ENCODE data around the gene CENPS. TPM values are rescaled to one million over a fixed set of nuclear protein-coding genes. Genes with fewer than 3 reads are reported as not detected.

The CENPS gene
- total and polyA plus RNA-seq, 2 of the 13 experiments (the other 11 are each of a cell fraction or from before 2014, with no cell fraction given): 3.3 to 22.0 TPM

DNA sequence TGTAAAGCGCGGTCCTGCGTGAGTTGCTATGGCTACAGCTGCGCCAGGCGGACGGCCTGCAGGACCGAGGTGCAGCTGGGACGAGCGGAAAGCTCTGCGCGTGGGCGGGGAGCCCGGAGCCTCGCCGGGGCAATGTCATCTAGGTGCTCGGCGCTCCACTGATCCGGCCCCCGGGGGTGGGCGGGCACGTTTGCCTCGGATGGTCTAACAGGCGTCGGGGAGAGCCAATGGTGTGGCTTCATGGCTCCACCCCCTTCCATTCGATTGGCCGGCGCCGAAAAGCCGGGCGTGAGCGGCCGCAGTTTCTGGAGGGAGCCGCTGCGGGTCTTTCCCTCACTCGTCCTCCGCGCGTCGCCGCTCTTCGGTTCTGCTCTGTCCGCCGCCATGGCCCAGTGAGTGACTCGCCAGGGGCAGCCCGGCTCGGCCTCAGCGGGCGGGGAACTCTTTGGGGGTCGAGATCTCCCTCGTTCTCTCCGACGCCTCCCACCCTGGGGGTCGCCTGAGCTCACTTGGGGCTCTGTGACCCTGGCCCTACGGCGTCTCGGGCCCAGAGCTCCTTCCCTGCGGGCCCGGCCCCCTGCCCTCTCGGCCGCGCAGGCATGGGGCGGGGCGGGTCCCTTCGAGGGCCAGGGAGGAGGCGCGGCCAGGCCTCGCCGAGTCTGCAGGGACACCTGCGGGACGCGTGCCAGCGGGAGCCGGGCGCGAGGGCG lies 31.3 kb upstream of the CENPS start, which contains the start of gene PGD (continued):
- TF ChIP-seq ZNF609 (CRISPR knock-in tag; IDR thresholded peaks at IDR 0.05; ENCODE audit: borderline replicate concordance) (peak; percentile 75), ZNF570 (CRISPR knock-in tag; IDR thresholded peaks at IDR 0.05; ENCODE audit: borderline replicate concordance) (0 out of 2 replicates have a peak, but pooled peaks have one; percentile 21), BCL6 (CRISPR knock-in tag; IDR thresholded peaks at IDR 0.05) (0 out of 2 replicates have a peak, but pooled peaks have one; percentile 30), ZNF121 (CRISPR knock-in tag; IDR thresholded peaks at IDR 0.05) (peak; percentile 83), RNF2 (conservative IDR thresholded peaks at IDR 0.05; ENCODE audit: low read depth) (peak; percentile 91), CAMTA2 (CRISPR knock-in tag; IDR thresholded peaks at IDR 0.05; ENCODE audit: borderline replicate concordance) (peak; percentile 89), ZNF777 (CRISPR knock-in tag; IDR thresholded peaks at IDR 0.05) (peak; percentile 70), ZSCAN25 (CRISPR knock-in tag; IDR thresholded peaks at IDR 0.05) (peak; percentile 58; the same call in 1 of the 2 replicates), ZNF788 (CRISPR knock-in tag; IDR thresholded peaks at IDR 0.05; ENCODE audit: borderline replicate concordance) (peak; percentile 91), ZNF432 (CRISPR knock-in tag; IDR thresholded peaks at IDR 0.05; ENCODE audit: borderline replicate concordance) (no peak), ZNF34 (CRISPR knock-in tag; IDR thresholded peaks at IDR 0.05; ENCODE audit: borderline replicate concordance) (0 out of 2 replicates have a peak, but pooled peaks have one; percentile 72)
- TF ChIP-seq, protein P1, sequence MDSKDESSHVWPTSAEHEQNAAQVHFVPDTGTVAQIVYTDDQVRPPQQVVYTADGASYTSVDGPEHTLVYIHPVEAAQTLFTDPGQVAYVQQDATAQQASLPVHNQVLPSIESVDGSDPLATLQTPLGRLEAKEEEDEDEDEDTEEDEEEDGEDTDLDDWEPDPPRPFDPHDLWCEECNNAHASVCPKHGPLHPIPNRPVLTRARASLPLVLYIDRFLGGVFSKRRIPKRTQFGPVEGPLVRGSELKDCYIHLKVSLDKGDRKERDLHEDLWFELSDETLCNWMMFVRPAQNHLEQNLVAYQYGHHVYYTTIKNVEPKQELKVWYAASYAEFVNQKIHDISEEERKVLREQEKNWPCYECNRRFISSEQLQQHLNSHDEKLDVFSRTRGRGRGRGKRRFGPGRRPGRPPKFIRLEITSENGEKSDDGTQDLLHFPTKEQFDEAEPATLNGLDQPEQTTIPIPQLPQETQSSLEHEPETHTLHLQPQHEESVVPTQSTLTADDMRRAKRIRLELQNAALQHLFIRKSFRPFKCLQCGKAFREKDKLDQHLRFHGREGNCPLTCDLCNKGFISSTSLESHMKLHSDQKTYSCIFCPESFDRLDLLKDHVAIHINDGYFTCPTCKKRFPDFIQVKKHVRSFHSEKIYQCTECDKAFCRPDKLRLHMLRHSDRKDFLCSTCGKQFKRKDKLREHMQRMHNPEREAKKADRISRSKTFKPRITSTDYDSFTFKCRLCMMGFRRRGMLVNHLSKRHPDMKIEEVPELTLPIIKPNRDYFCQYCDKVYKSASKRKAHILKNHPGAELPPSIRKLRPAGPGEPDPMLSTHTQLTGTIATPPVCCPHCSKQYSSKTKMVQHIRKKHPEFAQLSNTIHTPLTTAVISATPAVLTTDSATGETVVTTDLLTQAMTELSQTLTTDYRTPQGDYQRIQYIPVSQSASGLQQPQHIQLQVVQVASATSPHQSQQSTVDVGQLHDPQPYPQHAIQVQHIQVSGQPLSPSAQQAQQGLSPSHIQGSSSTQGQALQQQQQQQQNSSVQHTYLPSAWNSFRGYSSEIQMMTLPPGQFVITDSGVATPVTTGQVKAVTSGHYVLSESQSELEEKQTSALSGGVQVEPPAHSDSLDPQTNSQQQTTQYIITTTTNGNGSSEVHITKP (CRISPR knock-in tag; IDR thresholded peaks at IDR 0.05; ENCODE audit: low read depth): 0 out of 2 replicates have a peak, but pooled peaks have one; percentile 58
- TF ChIP-seq, protein P2, sequence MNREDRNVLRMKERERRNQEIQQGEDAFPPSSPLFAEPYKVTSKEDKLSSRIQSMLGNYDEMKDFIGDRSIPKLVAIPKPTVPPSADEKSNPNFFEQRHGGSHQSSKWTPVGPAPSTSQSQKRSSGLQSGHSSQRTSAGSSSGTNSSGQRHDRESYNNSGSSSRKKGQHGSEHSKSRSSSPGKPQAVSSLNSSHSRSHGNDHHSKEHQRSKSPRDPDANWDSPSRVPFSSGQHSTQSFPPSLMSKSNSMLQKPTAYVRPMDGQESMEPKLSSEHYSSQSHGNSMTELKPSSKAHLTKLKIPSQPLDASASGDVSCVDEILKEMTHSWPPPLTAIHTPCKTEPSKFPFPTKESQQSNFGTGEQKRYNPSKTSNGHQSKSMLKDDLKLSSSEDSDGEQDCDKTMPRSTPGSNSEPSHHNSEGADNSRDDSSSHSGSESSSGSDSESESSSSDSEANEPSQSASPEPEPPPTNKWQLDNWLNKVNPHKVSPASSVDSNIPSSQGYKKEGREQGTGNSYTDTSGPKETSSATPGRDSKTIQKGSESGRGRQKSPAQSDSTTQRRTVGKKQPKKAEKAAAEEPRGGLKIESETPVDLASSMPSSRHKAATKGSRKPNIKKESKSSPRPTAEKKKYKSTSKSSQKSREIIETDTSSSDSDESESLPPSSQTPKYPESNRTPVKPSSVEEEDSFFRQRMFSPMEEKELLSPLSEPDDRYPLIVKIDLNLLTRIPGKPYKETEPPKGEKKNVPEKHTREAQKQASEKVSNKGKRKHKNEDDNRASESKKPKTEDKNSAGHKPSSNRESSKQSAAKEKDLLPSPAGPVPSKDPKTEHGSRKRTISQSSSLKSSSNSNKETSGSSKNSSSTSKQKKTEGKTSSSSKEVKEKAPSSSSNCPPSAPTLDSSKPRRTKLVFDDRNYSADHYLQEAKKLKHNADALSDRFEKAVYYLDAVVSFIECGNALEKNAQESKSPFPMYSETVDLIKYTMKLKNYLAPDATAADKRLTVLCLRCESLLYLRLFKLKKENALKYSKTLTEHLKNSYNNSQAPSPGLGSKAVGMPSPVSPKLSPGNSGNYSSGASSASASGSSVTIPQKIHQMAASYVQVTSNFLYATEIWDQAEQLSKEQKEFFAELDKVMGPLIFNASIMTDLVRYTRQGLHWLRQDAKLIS (CRISPR knock-in tag; IDR thresholded peaks at IDR 0.05): peak; percentile 50; the same call in 1 of the 2 replicates
